Stimulated activated CD8-positive, alpha-beta memory T cell treated with anti-CD3 and anti-CD28 coated beads, Interleukin-7, amount 100 ng/mL, for 4 hours (primary cell): Measurements from ENCODE around the gene ARID3A.

ENCODE experiments used
- DNase-seq, 2 donors: peaks; one replicate each; pipeline ENCODE4 v3.0.0-alpha.2; 2020; ENCODE audit warnings: low read depth in 2 of 2

ARID3A gene

DNA sequence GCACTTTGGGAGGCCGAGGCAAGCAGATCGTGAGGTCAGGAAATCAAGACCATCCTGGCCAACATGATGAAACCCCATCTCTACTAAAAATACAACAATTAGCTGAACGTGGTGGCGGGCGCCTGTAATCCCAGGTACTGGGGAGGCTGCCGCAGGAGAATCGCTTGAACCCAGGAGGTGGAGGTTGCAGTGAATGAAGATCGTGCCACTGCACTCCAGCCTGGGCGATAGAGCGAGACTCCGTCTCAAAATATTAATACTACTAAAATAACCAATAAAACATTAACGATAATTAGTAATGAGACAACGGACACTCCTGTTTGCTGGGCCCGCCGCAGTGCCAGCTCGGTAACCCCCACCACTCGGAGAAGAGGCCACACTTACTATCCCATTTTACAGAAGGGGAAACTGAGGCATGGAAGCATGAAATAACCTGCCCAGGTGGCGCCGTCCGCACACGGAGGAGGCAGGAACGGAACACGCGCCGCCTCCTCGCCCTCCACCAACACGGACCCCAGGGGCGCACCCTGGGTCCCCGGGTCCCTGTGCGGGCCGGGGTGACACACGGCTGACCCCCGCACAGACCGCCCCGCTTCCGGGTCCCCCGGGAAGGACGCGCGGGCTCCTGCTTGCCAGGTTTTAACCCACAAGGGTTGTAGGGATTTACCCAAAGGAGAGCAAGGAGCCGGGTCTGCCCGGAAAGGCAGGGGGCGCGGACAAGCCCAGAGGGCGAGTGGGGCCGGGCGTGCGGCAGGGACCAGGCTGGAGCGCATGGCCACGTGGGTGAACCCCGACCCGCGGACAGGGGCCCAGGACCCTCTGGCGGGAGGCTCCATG, 14.4 kb upstream of the ARID3A start:
- DNase-seq, result no peak

DNA sequence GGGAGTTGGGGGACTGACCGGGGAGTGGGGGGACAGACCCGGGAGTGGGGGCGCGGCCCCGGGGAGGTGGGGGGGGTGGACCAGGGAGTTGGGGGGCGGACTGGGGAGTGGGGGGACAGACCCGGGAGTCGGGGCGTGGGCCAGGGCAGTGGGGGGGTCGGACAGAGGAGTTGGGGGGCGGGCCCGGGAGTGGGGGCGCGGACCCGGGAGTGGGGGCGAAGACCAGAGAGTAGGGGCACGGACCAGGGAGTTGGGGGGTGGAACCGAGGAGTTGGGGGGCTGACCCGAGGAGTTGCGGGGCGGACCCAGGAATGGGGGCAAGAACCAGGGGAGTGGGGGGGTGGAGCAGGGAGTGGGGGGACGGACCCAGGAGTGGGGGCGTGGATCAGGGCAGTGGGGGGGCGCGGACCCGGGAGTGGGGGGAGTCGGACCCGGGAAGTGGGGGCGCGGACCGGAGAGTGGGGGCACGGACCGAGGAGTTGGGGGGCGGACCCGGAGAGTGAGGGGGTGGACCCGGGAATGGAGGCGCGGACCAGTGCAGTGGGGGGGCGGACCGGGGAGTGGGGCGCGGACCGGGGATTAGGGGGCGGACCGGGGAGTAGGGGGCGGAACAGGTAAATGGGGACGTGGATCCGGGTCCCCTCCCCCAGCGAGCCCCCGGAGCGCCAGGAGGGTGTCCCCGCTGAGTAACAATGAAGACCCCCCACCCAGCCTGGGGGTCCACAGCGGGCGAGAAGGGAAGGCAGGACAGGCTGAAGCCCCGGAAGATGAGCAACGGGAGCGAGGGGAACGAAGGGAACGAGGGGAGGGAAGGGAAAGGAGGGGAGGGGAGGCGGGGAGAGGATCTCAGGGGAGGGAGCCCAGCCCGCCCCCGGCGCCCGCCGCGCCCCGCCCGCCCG, 13.4 kb upstream of the ARID3A start:
- no peak for DNase-seq

DNA sequence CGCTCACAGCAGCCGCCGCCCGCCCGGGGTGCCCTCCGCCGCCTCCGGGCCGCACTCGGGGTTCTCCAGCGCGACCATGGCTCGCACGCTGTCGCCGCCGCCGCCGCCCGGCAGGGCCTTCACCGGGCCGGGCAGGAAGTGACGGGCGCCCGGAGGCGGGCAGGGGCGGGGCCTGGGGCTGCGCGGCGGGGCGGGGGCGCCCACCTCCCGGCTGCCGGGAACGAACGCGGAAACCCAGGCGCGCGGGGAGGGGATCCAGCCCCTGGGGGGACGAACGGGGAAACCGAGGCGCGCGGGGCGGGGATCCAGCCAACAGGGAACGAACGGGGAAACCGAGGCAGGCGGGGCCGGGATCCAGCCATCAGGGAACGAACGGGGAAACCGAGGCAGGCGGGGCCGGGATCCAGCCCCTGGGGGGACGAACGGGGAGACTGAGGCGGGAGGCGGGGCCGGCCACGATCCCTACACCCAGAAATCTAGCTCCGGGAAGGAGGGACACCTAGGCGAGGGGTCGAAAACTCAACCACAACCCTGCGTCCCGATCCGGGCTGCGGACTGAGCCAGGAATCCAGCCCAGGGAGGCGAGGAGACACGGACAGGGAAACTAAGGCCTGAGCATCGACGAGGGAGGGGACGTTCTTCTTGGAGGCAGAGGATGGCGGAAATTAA, 12.6 kb upstream of the ARID3A start, which contains the start of gene R3HDM4:
TSS of gene R3HDM4 (minus strand) at position 140 of the 669 bp plus-strand sequence. CDS start at position 78, 62 bp downstream.
- DNase-seq, result peak; percentile 56 to 82

DNA sequence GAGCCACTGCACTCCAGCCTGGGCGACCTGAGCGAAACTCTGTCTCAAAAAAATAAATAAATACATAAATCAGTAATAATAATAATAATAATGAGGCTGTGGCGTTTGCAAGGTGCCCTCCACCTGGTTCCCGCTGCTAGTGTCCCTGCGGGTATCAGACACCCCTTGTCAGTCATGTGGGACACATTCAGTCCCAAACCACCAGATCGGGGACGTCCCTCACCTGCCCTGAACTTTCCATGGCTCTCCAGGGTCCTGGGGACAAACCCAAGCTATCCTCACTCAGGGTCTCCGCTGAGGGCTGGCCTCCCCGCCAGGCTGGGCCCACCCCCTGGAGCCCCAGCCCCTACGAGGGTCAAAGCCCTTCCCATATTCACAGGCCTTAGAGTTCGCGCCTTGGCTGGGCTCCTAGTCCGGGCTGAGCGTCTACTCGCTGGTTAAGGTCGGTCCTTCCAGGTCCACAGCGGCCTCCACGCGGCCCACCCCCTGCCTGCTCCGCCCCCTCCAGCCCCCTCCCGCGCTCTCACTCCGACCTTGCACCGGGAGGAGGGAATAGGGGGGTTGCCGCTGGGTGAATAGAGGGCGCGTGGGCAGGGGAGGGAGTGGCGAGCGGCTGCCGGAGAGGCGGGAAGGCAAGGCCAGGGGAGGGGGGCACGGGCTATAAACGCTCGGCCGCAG, 9.1 kb upstream of the ARID3A start:
- DNase-seq, result no peak

DNA sequence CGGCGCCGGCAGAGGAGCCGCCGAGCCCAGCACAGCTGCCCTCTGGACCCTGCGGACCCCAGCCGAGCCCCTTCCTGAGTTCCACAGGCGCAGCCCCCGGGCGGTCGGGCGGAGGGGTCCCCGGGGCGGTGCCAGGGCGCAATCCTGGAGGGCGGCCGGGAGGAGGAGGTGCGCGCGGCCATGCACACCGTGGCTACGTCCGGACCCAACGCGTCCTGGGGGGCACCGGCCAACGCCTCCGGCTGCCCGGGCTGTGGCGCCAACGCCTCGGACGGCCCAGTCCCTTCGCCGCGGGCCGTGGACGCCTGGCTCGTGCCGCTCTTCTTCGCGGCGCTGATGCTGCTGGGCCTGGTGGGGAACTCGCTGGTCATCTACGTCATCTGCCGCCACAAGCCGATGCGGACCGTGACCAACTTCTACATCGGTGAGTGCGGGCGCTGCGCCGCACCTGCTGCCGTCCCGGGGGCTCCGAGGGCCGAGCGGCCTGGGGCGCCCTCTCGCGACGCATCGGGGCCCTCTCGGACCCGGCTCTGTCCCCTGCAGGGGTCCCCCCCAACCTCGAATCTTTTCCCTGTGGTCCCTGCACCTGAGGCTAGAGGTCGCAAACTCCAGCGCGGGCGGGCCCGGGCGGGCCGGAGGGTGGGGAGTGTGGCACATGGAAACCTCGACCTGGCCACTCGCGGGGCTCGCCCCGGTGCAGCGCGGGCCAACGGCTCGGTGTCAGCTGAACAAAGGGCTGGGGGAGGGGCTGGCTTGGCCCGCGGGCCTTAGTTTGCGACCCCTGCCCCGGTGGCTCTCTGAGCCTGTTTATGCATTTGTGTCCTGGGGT, 8.3 kb upstream of the ARID3A start, which contains the start of gene KISS1R:
TSS of gene KISS1R (plus strand) at position 11 of the 829 bp plus-strand sequence. CDS start at position 181, 170 bp downstream.
- no peak for DNase-seq

DNA sequence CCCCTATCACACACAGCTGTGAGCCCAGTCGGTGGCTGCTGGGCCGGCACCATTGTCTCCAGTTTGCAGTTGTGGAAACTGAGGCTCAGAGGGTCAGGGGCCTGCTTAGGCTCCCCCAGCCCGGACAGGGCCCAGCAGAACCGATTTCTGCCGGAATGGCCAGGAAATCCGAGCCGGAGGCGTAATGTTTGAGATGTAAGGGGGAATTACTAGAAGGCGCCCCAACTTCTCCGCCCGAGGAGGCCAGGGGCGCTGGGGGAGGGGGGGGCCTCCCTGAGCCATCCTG, 7.7 kb upstream of the ARID3A start:
- DNase-seq, result no peak

DNA sequence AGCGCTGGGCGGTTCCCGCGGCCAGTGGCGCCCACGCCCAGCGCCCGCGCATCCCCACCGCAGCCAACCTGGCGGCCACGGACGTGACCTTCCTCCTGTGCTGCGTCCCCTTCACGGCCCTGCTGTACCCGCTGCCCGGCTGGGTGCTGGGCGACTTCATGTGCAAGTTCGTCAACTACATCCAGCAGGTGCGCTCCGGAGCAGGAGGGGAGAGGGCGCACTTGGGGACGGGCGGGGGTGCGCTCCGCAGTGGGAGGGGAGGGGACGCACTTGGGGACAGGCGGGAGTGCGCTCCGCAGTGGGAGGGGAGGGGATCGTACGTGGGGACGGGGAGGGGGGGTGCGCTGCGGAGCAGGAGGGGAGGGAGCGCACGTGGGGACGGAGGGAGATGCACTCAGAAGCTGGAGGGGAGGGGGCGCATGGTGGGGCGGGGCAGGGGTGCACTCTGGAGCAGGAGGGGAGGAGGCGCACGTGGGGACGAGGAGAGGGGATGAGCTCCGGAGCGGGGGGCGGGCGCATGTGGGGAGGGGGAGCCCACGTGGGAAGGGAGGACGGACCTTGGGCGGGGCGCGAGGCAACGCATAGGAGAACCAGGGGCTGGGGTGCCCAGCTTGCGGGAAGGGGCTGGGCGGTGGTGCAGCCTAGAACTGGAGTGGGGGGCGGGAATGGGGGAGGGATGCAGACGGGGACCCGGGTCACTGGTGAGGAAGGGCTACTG, 7.2 kb upstream of the ARID3A start:
- DNase-seq, result no peak

DNA sequence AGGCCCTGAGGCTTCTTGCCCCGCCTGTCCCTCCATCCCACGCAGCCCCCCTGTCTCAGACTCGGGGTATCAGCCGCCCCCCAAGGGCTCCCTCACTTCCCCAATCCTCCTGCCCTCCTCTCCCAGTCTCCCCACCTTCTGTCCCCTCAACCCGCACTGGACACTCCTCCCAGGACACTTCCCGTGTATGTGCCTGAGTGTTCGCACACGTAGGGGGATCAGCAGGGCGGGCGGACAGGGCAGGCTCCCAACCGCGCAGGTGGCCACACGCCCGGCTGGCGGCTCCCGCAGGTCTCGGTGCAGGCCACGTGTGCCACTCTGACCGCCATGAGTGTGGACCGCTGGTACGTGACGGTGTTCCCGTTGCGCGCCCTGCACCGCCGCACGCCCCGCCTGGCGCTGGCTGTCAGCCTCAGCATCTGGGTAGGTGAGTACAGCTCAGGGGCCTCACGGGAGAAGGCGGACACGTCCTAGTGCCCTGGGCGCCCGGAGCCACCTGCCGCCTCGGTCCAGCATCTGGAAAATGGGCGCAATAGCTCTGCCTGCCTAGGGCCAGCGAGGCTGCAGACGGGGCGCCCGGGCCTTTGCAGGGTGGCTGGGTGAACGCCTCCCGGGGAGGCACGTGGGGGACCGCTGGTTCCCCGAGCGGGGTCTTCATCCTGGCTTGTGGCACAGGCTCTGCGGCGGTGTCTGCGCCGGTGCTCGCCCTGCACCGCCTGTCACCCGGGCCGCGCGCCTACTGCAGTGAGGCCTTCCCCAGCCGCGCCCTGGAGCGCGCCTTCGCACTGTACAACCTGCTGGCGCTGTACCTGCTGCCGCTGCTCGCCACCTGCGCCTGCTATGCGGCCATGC, 6.4 kb upstream of the ARID3A start:
- DNase-seq, result no peak

DNA sequence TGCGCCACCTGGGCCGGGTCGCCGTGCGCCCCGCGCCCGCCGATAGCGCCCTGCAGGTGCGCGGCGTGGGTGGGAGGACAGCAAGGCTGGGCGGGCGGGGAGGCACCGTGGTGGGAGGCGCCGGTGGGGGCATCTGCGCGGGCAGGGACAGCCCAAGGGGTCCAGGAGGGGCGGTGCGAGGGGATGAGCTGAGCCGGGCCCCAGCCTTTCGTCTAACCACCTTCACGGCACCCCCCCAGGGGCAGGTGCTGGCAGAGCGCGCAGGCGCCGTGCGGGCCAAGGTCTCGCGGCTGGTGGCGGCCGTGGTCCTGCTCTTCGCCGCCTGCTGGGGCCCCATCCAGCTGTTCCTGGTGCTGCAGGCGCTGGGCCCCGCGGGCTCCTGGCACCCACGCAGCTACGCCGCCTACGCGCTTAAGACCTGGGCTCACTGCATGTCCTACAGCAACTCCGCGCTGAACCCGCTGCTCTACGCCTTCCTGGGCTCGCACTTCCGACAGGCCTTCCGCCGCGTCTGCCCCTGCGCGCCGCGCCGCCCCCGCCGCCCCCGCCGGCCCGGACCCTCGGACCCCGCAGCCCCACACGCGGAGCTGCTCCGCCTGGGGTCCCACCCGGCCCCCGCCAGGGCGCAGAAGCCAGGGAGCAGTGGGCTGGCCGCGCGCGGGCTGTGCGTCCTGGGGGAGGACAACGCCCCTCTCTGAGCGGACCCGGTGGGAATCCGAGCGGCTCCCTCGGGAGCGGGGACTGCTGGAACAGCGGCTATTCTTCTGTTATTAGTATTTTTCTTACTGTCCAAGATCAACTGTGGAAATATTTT, 5.6 kb upstream of the ARID3A start:
- peak; percentile 31 to 66 for DNase-seq

DNA sequence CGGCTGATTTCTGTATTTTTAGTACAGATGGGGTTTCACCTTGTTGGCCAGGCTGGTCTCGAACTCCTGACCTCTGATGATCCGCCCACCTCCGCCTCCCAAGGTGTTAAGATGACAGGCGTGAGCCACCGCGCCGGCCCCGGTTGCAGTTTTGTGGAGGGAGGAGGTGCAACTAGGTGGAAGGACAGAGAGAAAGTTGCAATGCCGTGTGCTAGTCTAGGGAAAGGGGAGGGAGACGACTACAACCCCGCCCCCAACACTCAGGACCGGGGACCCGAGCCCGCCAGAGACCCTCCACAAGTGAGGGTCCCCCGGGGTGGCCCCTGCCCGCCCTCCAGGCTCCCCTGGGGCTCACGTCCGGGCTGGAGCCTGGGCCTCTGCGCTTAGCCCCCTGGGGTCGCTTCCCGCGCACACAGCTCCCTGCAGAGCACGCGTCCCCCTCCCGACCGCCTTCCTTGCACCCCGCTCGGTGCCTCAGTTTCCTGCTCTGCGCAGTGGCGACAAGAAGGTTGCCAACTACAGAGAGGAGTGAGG, 1.2 kb upstream of the ARID3A start:
- no peak for DNase-seq

DNA sequence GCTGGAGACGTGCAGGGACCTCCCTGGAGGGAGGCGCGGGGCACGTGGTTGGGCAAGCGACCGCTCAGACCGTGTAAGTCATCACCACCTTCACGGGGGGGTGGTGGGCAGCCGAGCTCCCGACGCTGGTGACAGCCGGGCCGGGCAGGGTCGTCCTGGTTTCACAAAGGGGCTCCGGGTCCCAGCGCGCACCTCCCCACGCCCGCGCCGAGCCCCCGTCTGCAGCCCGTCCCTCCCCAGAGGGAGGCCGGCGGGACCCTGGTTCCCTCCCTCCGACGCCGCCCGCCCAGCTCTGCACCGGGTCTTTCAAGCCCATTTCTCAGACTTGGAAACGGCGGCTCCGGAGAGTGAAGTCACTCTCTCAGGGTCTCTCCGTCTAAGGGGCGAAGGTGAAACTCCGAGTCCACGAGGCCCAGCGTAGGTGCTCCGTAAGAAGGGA, 729 bp upstream of the ARID3A start:
- peak in 1 of 2 donors; percentile 38 for DNase-seq

DNA sequence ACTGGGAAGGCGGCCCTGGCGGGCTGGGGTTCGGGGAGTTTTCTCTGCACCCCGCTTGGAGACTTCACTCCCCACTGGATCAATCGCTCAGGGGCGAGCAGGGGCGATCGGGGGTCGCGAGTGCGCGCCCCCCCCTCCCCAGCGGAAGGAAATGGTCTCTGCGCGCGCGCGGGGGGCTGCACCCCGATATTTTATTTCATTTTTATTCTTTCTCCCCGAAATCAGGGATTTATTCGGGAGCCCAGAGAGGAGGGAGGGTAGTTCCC, 421 bp downstream of the ARID3A start:
- no peak for DNase-seq

DNA sequence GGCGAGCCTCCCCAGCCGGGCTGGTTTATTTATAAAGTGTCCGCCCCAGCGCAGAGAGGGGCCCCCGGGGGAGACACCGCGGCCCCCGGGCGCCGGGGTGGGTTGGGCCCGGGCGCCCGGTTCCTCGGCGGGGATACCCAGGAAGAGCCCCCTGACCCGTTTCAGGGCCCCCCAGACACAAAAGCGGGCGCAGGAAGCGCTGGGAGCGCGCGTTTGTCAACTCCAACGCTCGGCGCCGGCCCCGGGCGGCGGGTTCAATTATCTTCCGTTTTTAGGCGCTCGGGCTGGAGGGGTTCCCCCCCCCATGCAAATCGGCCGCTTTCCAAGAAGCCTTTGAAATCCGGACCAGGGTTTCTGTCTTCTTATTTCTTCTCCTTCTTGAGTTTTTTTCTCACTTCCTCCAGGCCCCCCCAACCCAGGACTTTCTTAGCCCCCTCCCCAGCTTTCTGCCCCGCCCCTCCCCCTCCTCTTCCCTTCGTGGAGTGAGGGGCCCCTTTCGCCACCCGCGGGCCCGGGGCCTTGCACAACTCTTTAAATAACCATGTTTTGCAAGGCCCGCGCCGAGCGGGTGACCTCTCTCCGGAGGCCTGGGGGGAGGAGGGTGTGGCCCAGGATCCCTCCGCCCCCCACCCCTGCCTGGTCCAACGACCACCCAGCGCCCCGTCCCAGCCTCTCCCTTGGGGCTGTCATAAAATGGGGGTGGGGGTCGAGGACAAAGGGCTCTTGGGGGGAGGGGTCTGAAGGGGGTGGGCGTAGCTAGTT, 935 bp downstream of the ARID3A start:
- DNase-seq, result no peak

DNA sequence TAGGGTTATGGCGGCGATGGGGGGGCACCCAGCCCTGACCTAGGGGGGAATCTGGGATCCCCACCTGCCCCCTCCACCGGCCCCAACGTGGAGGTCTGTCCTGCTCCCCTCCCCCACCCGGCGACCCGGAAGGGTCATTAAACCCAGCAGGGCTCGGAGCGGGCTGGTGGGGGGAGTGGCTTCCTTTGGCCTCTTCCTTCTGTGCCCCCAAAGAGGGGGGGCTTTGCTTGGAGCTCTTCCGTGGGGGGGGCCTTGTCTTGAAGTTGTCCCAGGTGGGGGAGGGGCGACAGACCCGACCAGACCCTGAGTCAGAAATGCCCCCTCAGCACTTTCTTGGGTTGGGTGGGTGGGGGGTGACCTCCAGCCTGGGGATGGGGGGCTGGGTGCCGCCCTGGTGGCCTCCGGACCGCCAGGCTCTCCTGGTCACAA, 1.5 kb downstream of the ARID3A start:
- no peak for DNase-seq

DNA sequence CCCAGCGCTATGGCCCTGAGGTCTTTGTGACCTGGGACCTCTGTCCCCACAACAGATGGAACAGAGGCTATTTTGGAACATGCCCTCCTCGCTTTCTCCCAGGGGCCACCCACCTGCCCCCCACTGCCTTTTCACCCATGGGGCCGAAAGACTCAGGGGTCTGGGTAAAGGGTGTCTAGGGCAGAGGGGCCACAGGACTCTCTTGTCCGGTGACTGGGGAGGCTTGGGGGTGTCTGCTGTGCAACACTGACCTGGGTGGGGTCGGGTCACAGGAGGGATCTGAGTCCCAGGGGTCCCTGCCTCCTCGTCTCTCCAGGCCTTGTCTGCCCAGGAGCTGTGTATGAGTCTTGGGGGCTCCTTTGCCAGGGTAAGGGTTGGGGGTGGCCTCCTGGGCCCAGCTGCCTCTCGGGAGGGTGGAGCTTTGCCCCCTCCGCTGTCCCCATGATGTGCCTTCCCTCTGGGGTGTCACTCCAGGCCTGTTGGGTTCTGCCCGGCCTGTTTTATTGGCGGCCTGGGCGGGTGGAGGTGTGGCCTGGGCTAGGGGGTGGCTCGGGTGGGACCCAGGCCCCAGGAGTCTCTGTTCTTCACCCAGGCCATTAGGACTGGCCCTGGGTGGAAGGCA, 2.1 kb downstream of the ARID3A start:
- no peak for DNase-seq

DNA sequence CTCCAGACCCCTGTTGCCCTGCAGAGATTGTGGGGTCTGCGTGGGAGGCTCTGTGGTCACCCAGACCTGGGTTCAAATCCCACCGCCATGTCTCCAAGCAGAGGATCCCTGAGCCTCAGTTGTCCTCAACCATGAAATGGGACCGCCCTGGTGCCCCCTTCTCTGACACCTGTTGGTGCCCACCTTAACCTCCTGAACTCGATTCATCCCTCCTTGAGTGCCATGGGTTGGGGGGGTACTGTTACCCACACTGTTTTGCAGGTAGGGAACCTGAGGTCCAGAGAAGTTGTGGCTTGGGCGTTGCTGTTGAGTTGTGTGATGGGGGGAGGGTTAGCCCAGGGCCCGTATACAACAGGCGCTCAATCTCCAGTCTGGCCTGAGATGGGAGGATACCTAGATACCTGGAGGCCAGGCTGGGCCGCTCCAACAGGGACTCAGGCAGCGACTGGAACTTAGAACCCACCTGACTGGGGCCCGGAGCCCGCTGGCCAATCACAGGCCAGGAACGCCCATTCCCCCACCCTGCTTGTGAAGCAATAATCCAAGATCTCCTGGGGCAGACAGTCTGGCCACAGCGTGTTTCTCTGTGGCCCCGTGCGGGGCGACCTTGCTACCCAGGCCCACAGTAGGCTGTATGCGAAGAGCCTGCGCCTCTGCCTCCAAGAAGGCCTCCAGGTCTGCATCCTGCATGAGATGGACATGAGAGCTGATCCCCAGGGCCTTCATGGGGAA, 2.8 kb downstream of the ARID3A start:
- no peak for DNase-seq
